Tibial nerve (tissue), 4 donors: ENCODE results near the gene CDH16. TPM values are rescaled to one million over a fixed set of nuclear protein-coding genes. Genes with fewer than 3 reads are reported as not detected.

Source experiments
- DNase-seq, 2 donors: peaks; one replicate each; pipeline ENCODE4 v3.0.0-alpha.2; 2019; ENCODE audit warnings: low spot score in 2 of 2
- H3K27ac ChIP-seq, 4 donors: fragments of 200-600 bp; sonication (generic) in 3 of 4; one replicate each; pipeline ENCODE4 v1.5.1; 2017 to 2019; ENCODE audit warnings: mild to moderate bottlenecking in 1 of 4
- H3K27me3 ChIP-seq, 2 donors: fragments of 200-600 bp; sonication (generic) in 1 of 2; one replicate each; pipeline versions ENCODE4 v1.5.1 to v1.6.0; 2017 to 2019
- H3K36me3 ChIP-seq, 3 donors: fragments of 200-600 bp; sonication (generic); one replicate each; pipeline ENCODE4 v1.5.1; 2018 to 2019
- H3K4me1 ChIP-seq, 4 donors: fragments of 200-600 bp; sonication (generic) in 3 of 4; one replicate each; pipeline ENCODE4 v1.5.1; 2017 to 2019
- H3K4me3 ChIP-seq, 4 donors: fragments of 200-600 bp; sonication (generic) in 3 of 4; one replicate each; pipeline ENCODE4 v1.5.1; 2017 to 2019; ENCODE audit warnings: mild to moderate bottlenecking in 1 of 4, moderate library complexity in 1 of 4
- H3K9me3 ChIP-seq, 4 donors: fragments of 200-600 bp; sonication (generic) in 3 of 4; one replicate each; pipeline ENCODE4 v1.5.1; 2017 to 2019
- EP300 ChIP-seq, 2 donors: sonication (generic); formaldehyde crosslinking; IDR thresholded peaks; one replicate each; pipeline ENCODE4 v1.6.1; 2017; ENCODE audit warnings: antibody characterized with exemption in 2 of 2, mild to moderate bottlenecking in 1 of 2
- POLR2A ChIP-seq, 2 donors: fragments of 450-650 bp; IDR thresholded peaks; one replicate each; pipeline ENCODE4 v1.6.1; 2017; ENCODE audit warnings: antibody characterized with exemption in 2 of 2, mild to moderate bottlenecking in 2 of 2, moderate library complexity in 2 of 2
- WGBS, 2 donors: methylation state at CpG; one replicate each; pipeline ENCODE4 v1.1.5; 2018; 5-methylcytosine and 5-hydroxymethylcytosine counted together
- total RNA-seq, 4 donors: library from RNA; depleted of rRNA; stranded (reverse); fragments of >200 nt; gene quantifications; one replicate each; pipeline ENCODE4 v1.1.0, GENCODE V29; 2016
- TF ChIP-seq, protein P1 (sequence below), 5 experiments: fragments of 200-600 bp in 3 of 5; fragments of 450-650 bp in 2 of 5; sonication (generic) in 3 of 5; IDR thresholded peaks; one replicate each; pipeline ENCODE4 v1.5.1; 2016 to 2019; ENCODE audit warnings: antibody characterized with exemption in 5 of 5, mild to moderate bottlenecking in 3 of 5, moderate library complexity in 2 of 5

The CDH16 gene
- total RNA-seq, 4 donors from 2014 or later = 0.30 to 2.5 (median 1.4) TPM

DNA sequence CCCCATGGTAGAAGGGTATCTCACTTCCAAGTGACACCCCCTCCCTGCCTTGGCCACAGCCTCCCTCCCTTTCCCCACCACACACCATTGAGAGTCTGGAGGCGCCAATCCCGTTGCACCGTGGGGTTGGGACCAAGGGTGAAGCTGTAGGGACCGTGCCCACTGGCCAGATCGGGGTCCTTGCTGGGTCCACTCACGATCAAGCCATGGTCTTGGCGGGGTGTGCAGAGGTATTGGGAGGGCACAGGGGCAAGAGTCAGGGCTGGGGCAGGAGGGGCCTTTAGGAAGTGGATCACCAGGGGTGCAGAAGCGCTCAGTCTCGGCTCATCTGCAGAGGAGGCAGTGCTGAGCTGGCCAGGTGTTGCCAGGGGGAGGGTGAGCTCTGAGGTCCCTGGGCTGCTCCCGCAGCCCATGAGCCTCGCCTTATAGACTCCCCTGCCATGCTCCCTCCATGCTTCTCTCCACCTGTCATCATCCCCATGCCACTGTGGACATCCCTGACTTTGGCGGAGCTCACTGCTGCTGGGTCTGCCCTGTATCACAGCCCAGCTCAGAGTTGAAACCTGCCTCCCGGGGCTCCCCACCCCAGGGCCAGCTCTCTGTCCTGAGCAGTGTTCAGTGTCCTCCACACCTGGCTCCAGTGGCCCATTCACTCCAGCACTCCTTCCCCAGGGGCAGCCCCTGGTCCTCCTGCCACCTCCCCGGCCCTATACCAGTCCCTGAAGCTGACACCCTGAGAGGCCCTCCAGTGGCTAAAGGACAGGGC lies 8.3 kb downstream of the CDH16 start:
- peaks cover 0 to 6% (median 2%) of the 10 kb centered on the region in 4 donors for H3K4me1 ChIP-seq
- 78% methylated on average over 13 to 14 of the region's 14 CpGs for WGBS, 2 donors
- no peak overlapping the region for H3K4me3 ChIP-seq
- H3K27me3 ChIP-seq = no peaks in the 10 kb centered on the region
- H3K36me3 ChIP-seq = no peaks in the 10 kb centered on the region
- H3K27ac ChIP-seq = no peak overlapping the region
- no peaks in the 10 kb centered on the region for H3K9me3 ChIP-seq
- no peak for DNase-seq
- TF ChIP-seq POLR2A (IDR thresholded peaks at IDR 0.05) (no peak), EP300 (IDR thresholded peaks at IDR 0.05) (no peak)
- TF ChIP-seq, protein P1, sequence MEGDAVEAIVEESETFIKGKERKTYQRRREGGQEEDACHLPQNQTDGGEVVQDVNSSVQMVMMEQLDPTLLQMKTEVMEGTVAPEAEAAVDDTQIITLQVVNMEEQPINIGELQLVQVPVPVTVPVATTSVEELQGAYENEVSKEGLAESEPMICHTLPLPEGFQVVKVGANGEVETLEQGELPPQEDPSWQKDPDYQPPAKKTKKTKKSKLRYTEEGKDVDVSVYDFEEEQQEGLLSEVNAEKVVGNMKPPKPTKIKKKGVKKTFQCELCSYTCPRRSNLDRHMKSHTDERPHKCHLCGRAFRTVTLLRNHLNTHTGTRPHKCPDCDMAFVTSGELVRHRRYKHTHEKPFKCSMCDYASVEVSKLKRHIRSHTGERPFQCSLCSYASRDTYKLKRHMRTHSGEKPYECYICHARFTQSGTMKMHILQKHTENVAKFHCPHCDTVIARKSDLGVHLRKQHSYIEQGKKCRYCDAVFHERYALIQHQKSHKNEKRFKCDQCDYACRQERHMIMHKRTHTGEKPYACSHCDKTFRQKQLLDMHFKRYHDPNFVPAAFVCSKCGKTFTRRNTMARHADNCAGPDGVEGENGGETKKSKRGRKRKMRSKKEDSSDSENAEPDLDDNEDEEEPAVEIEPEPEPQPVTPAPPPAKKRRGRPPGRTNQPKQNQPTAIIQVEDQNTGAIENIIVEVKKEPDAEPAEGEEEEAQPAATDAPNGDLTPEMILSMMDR (IDR thresholded peaks at IDR 0.05) = no peak

DNA sequence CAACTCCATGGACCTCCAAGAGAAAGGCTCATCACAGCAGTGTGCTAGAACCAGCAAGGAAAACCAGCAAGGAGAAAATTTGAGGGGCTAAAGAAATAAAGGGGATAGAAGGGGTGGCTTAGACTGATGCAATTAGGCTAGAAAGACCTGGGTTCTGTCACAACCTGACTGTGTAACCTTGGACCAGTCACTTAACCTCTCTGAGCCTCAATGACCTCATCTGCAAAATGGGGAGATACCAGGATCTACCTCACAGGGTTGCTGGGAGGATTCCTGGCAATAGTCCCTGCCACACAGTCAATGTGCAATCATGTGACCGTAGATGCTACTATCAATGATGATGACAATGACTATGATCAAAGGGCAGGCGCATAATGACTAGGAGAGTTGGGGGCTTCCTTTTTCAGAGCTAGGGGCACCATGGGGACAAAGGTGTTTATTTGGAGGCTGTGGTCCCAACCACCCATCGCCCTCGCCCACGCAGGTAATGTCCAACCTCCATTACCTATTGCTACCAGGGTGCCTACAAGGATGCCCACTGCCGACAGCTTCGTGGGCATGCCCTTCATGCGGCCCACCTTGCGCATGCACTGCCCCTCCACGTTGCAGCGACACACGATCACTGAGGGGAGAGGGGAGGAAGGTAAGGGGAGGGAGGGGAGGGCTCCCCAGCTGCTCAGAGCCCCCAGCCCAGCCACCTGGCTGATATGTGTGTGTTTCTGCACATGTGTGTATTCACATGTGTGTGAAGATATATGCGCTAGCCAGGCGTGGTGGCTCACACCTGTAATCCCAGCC lies 9.7 kb downstream of the CDH16 start:
- H3K9me3 ChIP-seq = no peaks in the 10 kb centered on the region
- no peaks in the 10 kb centered on the region for H3K36me3 ChIP-seq
- TF ChIP-seq POLR2A (IDR thresholded peaks at IDR 0.05) (no peak), EP300 (IDR thresholded peaks at IDR 0.05) (no peak)
- TF ChIP-seq, protein P1 (IDR thresholded peaks at IDR 0.05) = no peak
- H3K4me3 ChIP-seq = no peak overlapping the region
- WGBS, 2 donors = 86 to 94% methylated on average over 13 to 14 of the region's 14 CpGs
- DNase-seq = no peak
- peaks cover 0 to 20% (median 5%) of the 10 kb centered on the region in 4 donors for H3K4me1 ChIP-seq
- no peak overlapping the region for H3K27ac ChIP-seq
- no peaks in the 10 kb centered on the region for H3K27me3 ChIP-seq

DNA sequence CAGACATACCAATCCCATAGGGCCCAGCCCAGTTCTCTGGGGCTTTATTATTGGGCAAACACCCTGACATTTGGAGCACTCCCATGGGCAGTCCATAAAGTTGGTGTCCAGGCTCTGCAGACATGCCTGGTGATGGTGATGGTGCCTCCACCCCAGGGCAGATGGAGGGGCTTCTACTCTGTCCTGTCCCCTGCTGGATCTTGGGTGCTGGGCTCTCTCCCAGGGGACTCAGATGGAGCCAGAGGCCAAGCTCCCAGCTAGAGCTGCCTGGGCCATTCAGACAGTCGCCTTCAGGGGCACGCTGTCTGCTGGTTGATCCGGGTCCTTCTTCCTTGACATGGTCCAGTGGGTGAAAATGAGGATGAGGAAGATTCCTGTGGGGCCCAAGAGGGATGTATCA lies 10.6 kb downstream of the CDH16 start:
- Histone ChIP-seq H3K9me3 (no peaks in the 10 kb centered on the region), H3K27ac (no peak overlapping the region), H3K4me1 (peaks cover 0 to 28% (median 5%) of the 10 kb centered on the region in 4 donors), H3K36me3 (no peaks in the 10 kb centered on the region), H3K4me3 (no peak overlapping the region), H3K27me3 (no peaks in the 10 kb centered on the region)
- 81 to 93% methylated on average over 3 of the region's 3 CpGs for WGBS, 2 donors
- no peak for DNase-seq
- TF ChIP-seq EP300 (IDR thresholded peaks at IDR 0.05) (no peak), POLR2A (IDR thresholded peaks at IDR 0.05) (no peak)
- TF ChIP-seq, protein P1 (IDR thresholded peaks at IDR 0.05) = no peak

DNA sequence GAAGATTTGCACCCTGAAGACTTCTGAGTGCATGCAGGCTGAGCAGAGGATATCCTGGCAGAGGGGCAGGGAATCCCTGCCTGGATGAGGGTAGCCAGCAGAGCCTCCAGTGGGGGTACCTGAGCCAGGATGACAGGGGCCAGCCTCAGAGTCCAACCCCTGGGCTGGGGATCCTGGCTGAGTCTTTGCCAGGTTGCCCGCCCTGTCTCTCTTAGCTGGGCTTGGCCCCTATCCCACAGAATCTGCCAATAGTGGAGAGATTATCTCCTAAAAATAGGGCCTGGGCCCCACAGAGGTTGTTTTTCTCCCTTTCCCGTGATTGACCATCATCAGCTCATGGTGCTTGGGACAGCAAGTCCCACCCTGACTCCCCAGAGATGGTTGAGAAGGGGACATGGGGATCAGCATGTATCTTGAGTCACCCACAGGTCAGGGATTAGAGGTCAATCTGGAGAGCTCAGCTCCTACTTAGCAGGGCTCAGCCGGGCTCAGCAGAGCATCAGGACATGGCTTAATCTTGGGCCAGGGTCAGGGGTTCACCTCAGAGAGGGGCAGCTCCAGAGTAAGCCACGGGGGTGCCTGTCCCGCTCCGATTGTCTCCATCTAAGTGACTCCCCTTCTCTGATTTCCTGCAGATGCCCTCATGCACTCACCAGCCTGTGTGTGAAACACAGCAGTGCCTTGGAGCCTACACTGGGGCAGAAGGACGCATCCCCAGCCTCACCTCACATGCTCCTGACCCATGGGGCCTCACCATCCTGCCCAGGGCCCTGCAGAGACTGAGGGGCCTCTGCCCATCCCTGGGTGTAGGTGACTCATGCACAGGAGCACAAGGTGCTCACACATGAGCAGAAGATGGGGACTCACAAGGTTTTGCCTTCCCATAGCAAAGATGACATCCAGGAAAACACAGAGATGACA lies 11.5 kb downstream of the CDH16 start:
- TF ChIP-seq POLR2A (IDR thresholded peaks at IDR 0.05) (no peak), EP300 (IDR thresholded peaks at IDR 0.05) (peak in 1 of 2 donors; percentile 32)
- Histone ChIP-seq H3K9me3 (no peaks in the 10 kb centered on the region), H3K4me1 (peaks cover 0 to 33% (median 5%) of the 10 kb centered on the region in 4 donors), H3K4me3 (no peak overlapping the region), H3K27ac (peak overlapping the region in 1 of 4 donors; percentile 0), H3K27me3 (no peaks in the 10 kb centered on the region), H3K36me3 (no peaks in the 10 kb centered on the region)
- 58 to 76% methylated on average over 3 to 7 of the region's 7 CpGs for WGBS, 2 donors
- no peak for DNase-seq
